ENCODE results near the gene PRKAR2B. TPM values are rescaled to one million over a fixed set of nuclear protein-coding genes. Genes with fewer than 3 reads are reported as not detected.

The PRKAR2B gene
- total and polyA plus RNA-seq, 2 of the 4 experiments (the other 2 are of a cell fraction): 3.0 to 3.1 TPM

DNA sequence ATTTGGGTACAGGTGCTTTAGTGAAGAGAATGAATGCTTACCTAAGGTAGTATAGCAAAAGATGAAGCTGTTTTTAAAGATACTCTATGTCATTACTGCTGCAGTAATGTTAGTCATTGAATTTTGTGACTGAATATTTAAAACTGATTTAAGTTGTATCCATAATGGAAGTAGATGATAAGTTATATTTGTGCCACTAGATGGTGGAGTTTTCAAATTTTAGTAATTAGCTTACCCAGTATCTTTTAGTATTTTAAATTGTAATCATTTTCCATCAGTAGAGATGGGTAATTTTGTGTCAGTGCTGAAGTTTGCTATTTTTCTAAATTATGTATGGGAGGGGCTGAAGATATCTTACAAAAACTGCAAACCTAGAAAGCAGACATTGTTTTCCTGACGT lies 149.5 kb downstream of the PRKAR2B start:
- peaks cover 40% of the 10 kb centered on the region for H3K36me3 ChIP-seq (ENCODE audit: control insufficient read depth, insufficient read depth, low read length)
- intact Hi-C loops (cut with micrococcal nuclease): no loop called here
- no peak overlapping the region for H3K4ac ChIP-seq (ENCODE audit: low read depth, low read length)
- no peak overlapping the region for H3K18ac ChIP-seq (ENCODE audit: low read depth, low read length)
- H2AK5ac ChIP-seq (ENCODE audit: low read depth, low read length): no peak overlapping the region
- H2AFZ ChIP-seq (replicated peaks; ENCODE audit: low read length, poor library complexity): no peak overlapping the region
- H4K8ac ChIP-seq (ENCODE audit: low read depth in 2 of 2, low read length in 2 of 2): no peak overlapping the region
- no peak overlapping the region for H4K91ac ChIP-seq (ENCODE audit: insufficient read depth, low read depth, low read length)
- no peak overlapping the region for H3K27ac ChIP-seq (ENCODE audit: insufficient read depth, low read length)
- H2BK20ac ChIP-seq (ENCODE audit: low read depth, low read length): no peak overlapping the region
- no peak overlapping the region for H3K14ac ChIP-seq (replicated peaks; ENCODE audit: low read depth, low read length)
- POLR2A ChIA-PET (ENCODE audit: unreplicated experiment): no interaction called here
- H3K4me1 ChIP-seq (ENCODE audit: control insufficient read depth, insufficient read depth, low read length): no peaks in the 10 kb centered on the region
- dilution Hi-C loops (cut with HindIII; ENCODE audit: low sequenced_read_pairs, unreplicated experiment): no loop called here
- no peaks in the 10 kb centered on the region for H3K9me1 ChIP-seq (ENCODE audit: insufficient read depth, low read length)
- in situ Hi-C loops (cut with MboI; ENCODE audit: low sequenced_read_pairs): loop anchor here (10.0 kb wide), 1 partner anchor 531 kb away; no protein-coding TSS in a partner anchor
- no peak overlapping the region for H2BK5ac ChIP-seq (ENCODE audit: low read depth, low read length, poor library complexity, severe bottlenecking)
- H3K23ac ChIP-seq (ENCODE audit: low read depth, low read length): no peak overlapping the region
- no peak overlapping the region for H3K9ac ChIP-seq (ENCODE audit: low read depth, low read length)
- no peak overlapping the region for H3K56ac ChIP-seq (ENCODE audit: extremely low read depth, insufficient read depth, low read length)
- H2AK9ac ChIP-seq (replicated peaks; ENCODE audit: low read depth, low read length, poor library complexity): no peak overlapping the region
- no peaks in the 10 kb centered on the region for H3K27me3 ChIP-seq (ENCODE audit: control insufficient read depth, insufficient read depth, low read length)
- no peak overlapping the region for H2BK15ac ChIP-seq (ENCODE audit: low read depth, low read length)
- no peak overlapping the region for H3K4me3 ChIP-seq (ENCODE audit: insufficient read depth, low read depth, low read length)
- no peaks in the 10 kb centered on the region; a peak in 2 of 4 replicates for H3K79me1 ChIP-seq (ENCODE audit: low read depth in 1 of 2, low read length in 2 of 2)
- no TSS peak for BruUV-seq (replicated peaks)
- CTCF ChIA-PET: no interaction called here
- no peak for TF ChIP-seq MXI1 (IDR thresholded peaks at IDR 0.05; ENCODE audit: borderline replicate concordance, low read depth, low read length)
- TF ChIP-seq CTCF (conservative IDR thresholded peaks at IDR 0.05; ENCODE audit: low read depth, low read length): 0 out of 2 replicates have a peak, but pooled peaks have one; percentile 21
- no peak for TF ChIP-seq RAD21 (IDR thresholded peaks at IDR 0.05; ENCODE audit: low read length)
- no peak for TF ChIP-seq RCOR1 (IDR thresholded peaks at IDR 0.05; ENCODE audit: insufficient replicate concordance, low read length)
- TF ChIP-seq POLR2A (IDR thresholded peaks at IDR 0.05; ENCODE audit: low read depth, low read length): no peak
- no peak for TF ChIP-seq USF2 (IDR thresholded peaks at IDR 0.05; ENCODE audit: low read depth, low read length)
- no peaks in the 10 kb centered on the region for H4K20me1 ChIP-seq (ENCODE audit: insufficient read depth, low read length)
- ATAC-seq (ENCODE audit: low read depth) (no peak), DNase-seq (peak; percentile 11)
- no peak overlapping the region for H2BK120ac ChIP-seq (ENCODE audit: low read depth, low read length)
- H3K9me3 ChIP-seq (ENCODE audit: control insufficient read depth, insufficient read depth, low read length): no peaks in the 10 kb centered on the region
- no peak overlapping the region for H3K4me2 ChIP-seq (ENCODE audit: low read depth, low read length)
- no peak overlapping the region for H4K5ac ChIP-seq (ENCODE audit: low read depth, low read length)
- no CpG with 5 or more reads among the region's 1 CpG for WGBS, 2 experiments (ENCODE audit: extremely low coverage in 2 of 2, insufficient read length in 1 of 2)

Measured in IMR-90 (cell line).